ENCODE data around the gene LLCFC1. TPM values are rescaled to one million over a fixed set of nuclear protein-coding genes. Genes with fewer than 3 reads are reported as not detected.

The LLCFC1 gene
- total and polyA plus RNA-seq, 5 donors from 2014 or later = not detected

- no peaks in the 10 kb centered on the region for H3K9me3 ChIP-seq (ENCODE audit: control insufficient read depth in 2 of 2, low read length in 2 of 2)
- ATAC-seq (ENCODE audit: low read depth in 2 of 2) (no peak), DNase-seq (no peak)
- no peak overlapping the region for H3K4me3 Mint-ChIP-seq
- no peak overlapping the region for H3K4me3 ChIP-seq (ENCODE audit: low read depth, low read length)
- peaks cover 0 to 2% (median 0%) of the 10 kb centered on the region in 4 donors for H3K4me1 Mint-ChIP-seq
- H3K9me3 Mint-ChIP-seq = peaks cover 0 to 1% (median 0%) of the 10 kb centered on the region in 7 donors
- H3K36me3 ChIP-seq (ENCODE audit: control insufficient read depth, insufficient read depth, low read length) = no peaks in the 10 kb centered on the region
- no peak overlapping the region for H3K27ac ChIP-seq (ENCODE audit: insufficient read depth, low read length, poor library complexity, severe bottlenecking)
- no peaks in the 10 kb centered on the region for H3K4me1 ChIP-seq (ENCODE audit: control insufficient read depth, insufficient read depth, low read length, poor library complexity, severe bottlenecking)
- no peaks in the 10 kb centered on the region for H3K36me3 Mint-ChIP-seq
- H3K27me3 Mint-ChIP-seq = peaks cover 40% of the 10 kb centered on the region
- peaks cover 12% of the 10 kb centered on the region for H3K27me3 ChIP-seq (ENCODE audit: control insufficient read depth, insufficient read depth, low read length)
- no peak overlapping the region for H3K27ac Mint-ChIP-seq
Observed at GRCh38 chr7:142913566-142913965, 25.7 kb upstream of the LLCFC1 start.

- H3K4me3 ChIP-seq (ENCODE audit: low read depth, low read length) = no peak overlapping the region
- peaks cover 12% of the 10 kb centered on the region for H3K27me3 ChIP-seq (ENCODE audit: control insufficient read depth, insufficient read depth, low read length)
- Mint-ChIP-seq H3K36me3 (no peaks in the 10 kb centered on the region), H3K9me3 (peaks cover 0 to 1% (median 0%) of the 10 kb centered on the region in 7 donors), H3K4me1 (no peaks in the 10 kb centered on the region), H3K27ac (no peak overlapping the region), H3K27me3 (peaks cover 38% of the 10 kb centered on the region), H3K4me3 (no peak overlapping the region)
- no peaks in the 10 kb centered on the region for H3K36me3 ChIP-seq (ENCODE audit: control insufficient read depth, insufficient read depth, low read length)
- H3K9me3 ChIP-seq (ENCODE audit: control insufficient read depth in 2 of 2, low read length in 2 of 2) = no peaks in the 10 kb centered on the region
- no peak overlapping the region for H3K27ac ChIP-seq (ENCODE audit: insufficient read depth, low read length, poor library complexity, severe bottlenecking)
- DNase-seq (no peak), ATAC-seq (ENCODE audit: low read depth in 2 of 2) (no peak)
- H3K4me1 ChIP-seq (ENCODE audit: control insufficient read depth, insufficient read depth, low read length, poor library complexity, severe bottlenecking) = no peaks in the 10 kb centered on the region
Observed at GRCh38 chr7:142914121-142914520, 25.2 kb upstream of the LLCFC1 start.

- Histone ChIP-seq H3K4me1 (ENCODE audit: control insufficient read depth, insufficient read depth, low read length, poor library complexity, severe bottlenecking) (no peaks in the 10 kb centered on the region), H3K36me3 (ENCODE audit: control insufficient read depth, insufficient read depth, low read length) (no peaks in the 10 kb centered on the region), H3K27me3 (ENCODE audit: control insufficient read depth, insufficient read depth, low read length) (peaks cover 12% of the 10 kb centered on the region), H3K9me3 (ENCODE audit: control insufficient read depth in 2 of 2, low read length in 2 of 2) (no peaks in the 10 kb centered on the region), H3K4me3 (ENCODE audit: low read depth, low read length) (no peak overlapping the region), H3K27ac (ENCODE audit: insufficient read depth, low read length, poor library complexity, severe bottlenecking) (no peak overlapping the region)
- no peaks in the 10 kb centered on the region for H3K4me1 Mint-ChIP-seq
- no peak overlapping the region for H3K4me3 Mint-ChIP-seq
- H3K27ac Mint-ChIP-seq = no peak overlapping the region
- DNase-seq (no peak), ATAC-seq (ENCODE audit: low read depth in 2 of 2) (no peak)
- H3K36me3 Mint-ChIP-seq = no peaks in the 10 kb centered on the region
- H3K9me3 Mint-ChIP-seq = peaks cover 0 to 1% (median 0%) of the 10 kb centered on the region in 7 donors
- peaks cover 43% of the 10 kb centered on the region for H3K27me3 Mint-ChIP-seq
Observed at GRCh38 chr7:142915315-142915714, 24.0 kb upstream of the LLCFC1 start.

- Mint-ChIP-seq H3K9me3 (peaks cover 0 to 1% (median 0%) of the 10 kb centered on the region in 7 donors), H3K36me3 (no peaks in the 10 kb centered on the region), H3K4me1 (no peaks in the 10 kb centered on the region), H3K4me3 (no peak overlapping the region), H3K27me3 (peaks cover 41% of the 10 kb centered on the region), H3K27ac (no peak overlapping the region)
- Histone ChIP-seq H3K27ac (ENCODE audit: insufficient read depth, low read length, poor library complexity, severe bottlenecking) (no peak overlapping the region), H3K27me3 (ENCODE audit: control insufficient read depth, insufficient read depth, low read length) (peaks cover 8% of the 10 kb centered on the region), H3K9me3 (ENCODE audit: control insufficient read depth in 2 of 2, low read length in 2 of 2) (no peaks in the 10 kb centered on the region), H3K4me3 (ENCODE audit: low read depth, low read length) (no peak overlapping the region), H3K36me3 (ENCODE audit: control insufficient read depth, insufficient read depth, low read length) (no peaks in the 10 kb centered on the region), H3K4me1 (ENCODE audit: control insufficient read depth, insufficient read depth, low read length, poor library complexity, severe bottlenecking) (no peaks in the 10 kb centered on the region)
- ATAC-seq (ENCODE audit: low read depth in 2 of 2) (no peak), DNase-seq (no peak)
Observed at GRCh38 chr7:142916508-142916907, 22.8 kb upstream of the LLCFC1 start.

- no peak overlapping the region for H3K4me3 ChIP-seq (ENCODE audit: low read depth, low read length)
- H3K4me1 Mint-ChIP-seq = no peaks in the 10 kb centered on the region
- no peaks in the 10 kb centered on the region for H3K36me3 Mint-ChIP-seq
- H3K4me3 Mint-ChIP-seq = no peak overlapping the region
- H3K27me3 ChIP-seq (ENCODE audit: control insufficient read depth, insufficient read depth, low read length) = peaks cover 8% of the 10 kb centered on the region
- no peak for ATAC-seq (ENCODE audit: low read depth in 2 of 2)
- H3K4me1 ChIP-seq (ENCODE audit: control insufficient read depth, insufficient read depth, low read length, poor library complexity, severe bottlenecking) = no peaks in the 10 kb centered on the region
- no peak for DNase-seq
- H3K36me3 ChIP-seq (ENCODE audit: control insufficient read depth, insufficient read depth, low read length) = no peaks in the 10 kb centered on the region
- H3K9me3 Mint-ChIP-seq = peaks cover 0 to 1% (median 0%) of the 10 kb centered on the region in 7 donors
- H3K27me3 Mint-ChIP-seq = peaks cover 36% of the 10 kb centered on the region
- H3K27ac ChIP-seq (ENCODE audit: insufficient read depth, low read length, poor library complexity, severe bottlenecking) = no peak overlapping the region
- no peak overlapping the region for H3K27ac Mint-ChIP-seq
- H3K9me3 ChIP-seq (ENCODE audit: control insufficient read depth in 2 of 2, low read length in 2 of 2) = no peaks in the 10 kb centered on the region
Observed at GRCh38 chr7:142917447-142917846, 21.8 kb upstream of the LLCFC1 start.

- Mint-ChIP-seq H3K4me3 (no peak overlapping the region), H3K36me3 (no peaks in the 10 kb centered on the region), H3K9me3 (peaks cover 0 to 1% (median 0%) of the 10 kb centered on the region in 7 donors), H3K4me1 (no peaks in the 10 kb centered on the region), H3K27me3 (peaks cover 32% of the 10 kb centered on the region), H3K27ac (no peak overlapping the region)
- Histone ChIP-seq H3K27me3 (ENCODE audit: control insufficient read depth, insufficient read depth, low read length) (peaks cover 6% of the 10 kb centered on the region), H3K4me3 (ENCODE audit: low read depth, low read length) (no peak overlapping the region), H3K36me3 (ENCODE audit: control insufficient read depth, insufficient read depth, low read length) (no peaks in the 10 kb centered on the region), H3K9me3 (ENCODE audit: control insufficient read depth in 2 of 2, low read length in 2 of 2) (no peaks in the 10 kb centered on the region), H3K4me1 (ENCODE audit: control insufficient read depth, insufficient read depth, low read length, poor library complexity, severe bottlenecking) (no peaks in the 10 kb centered on the region), H3K27ac (ENCODE audit: insufficient read depth, low read length, poor library complexity, severe bottlenecking) (no peak overlapping the region)
- ATAC-seq (ENCODE audit: low read depth in 2 of 2) (no peak), DNase-seq (no peak)
Observed at GRCh38 chr7:142918901-142919300, 20.4 kb upstream of the LLCFC1 start.

- Histone ChIP-seq H3K4me1 (ENCODE audit: control insufficient read depth, insufficient read depth, low read length, poor library complexity, severe bottlenecking) (no peaks in the 10 kb centered on the region), H3K27me3 (ENCODE audit: control insufficient read depth, insufficient read depth, low read length) (peaks cover 6% of the 10 kb centered on the region), H3K27ac (ENCODE audit: insufficient read depth, low read length, poor library complexity, severe bottlenecking) (no peak overlapping the region), H3K4me3 (ENCODE audit: low read depth, low read length) (no peak overlapping the region), H3K36me3 (ENCODE audit: control insufficient read depth, insufficient read depth, low read length) (no peaks in the 10 kb centered on the region), H3K9me3 (ENCODE audit: control insufficient read depth in 2 of 2, low read length in 2 of 2) (no peaks in the 10 kb centered on the region)
- DNase-seq = no peak
- no peaks in the 10 kb centered on the region for H3K9me3 Mint-ChIP-seq
- H3K4me1 Mint-ChIP-seq = no peaks in the 10 kb centered on the region
- H3K27ac Mint-ChIP-seq = no peak overlapping the region
- H3K36me3 Mint-ChIP-seq = no peaks in the 10 kb centered on the region
- H3K4me3 Mint-ChIP-seq = no peak overlapping the region
- H3K27me3 Mint-ChIP-seq = peaks cover 24% of the 10 kb centered on the region
- no peak for ATAC-seq (ENCODE audit: low read depth in 2 of 2)
Observed at GRCh38 chr7:142919656-142920055, 19.6 kb upstream of the LLCFC1 start.

GRCh38 chr7:142923391-142923790 is 15.9 kb upstream of the LLCFC1 start:
- H3K27me3 ChIP-seq (ENCODE audit: control insufficient read depth, insufficient read depth, low read length) = no peaks in the 10 kb centered on the region
- no peak for DNase-seq
- Mint-ChIP-seq H3K9me3 (no peaks in the 10 kb centered on the region), H3K27ac (no peak overlapping the region), H3K4me1 (no peaks in the 10 kb centered on the region), H3K4me3 (no peak overlapping the region), H3K36me3 (no peaks in the 10 kb centered on the region), H3K27me3 (peaks cover 16% of the 10 kb centered on the region)
- H3K9me3 ChIP-seq (ENCODE audit: control insufficient read depth in 2 of 2, low read length in 2 of 2) = no peaks in the 10 kb centered on the region
- no peaks in the 10 kb centered on the region for H3K4me1 ChIP-seq (ENCODE audit: control insufficient read depth, insufficient read depth, low read length, poor library complexity, severe bottlenecking)
- no peak overlapping the region for H3K27ac ChIP-seq (ENCODE audit: insufficient read depth, low read length, poor library complexity, severe bottlenecking)
- H3K4me3 ChIP-seq (ENCODE audit: low read depth, low read length) = no peak overlapping the region
- no peaks in the 10 kb centered on the region for H3K36me3 ChIP-seq (ENCODE audit: control insufficient read depth, insufficient read depth, low read length)
- ATAC-seq (ENCODE audit: low read depth in 2 of 2) = no peak

Measured in CD4-positive, CD25-positive, alpha-beta regulatory T cell (primary cell).